ENCODE data around the gene ATP6V0D1.

ATP6V0D1 gene

GRCh38 chr16:67389911-67390815 lies 90.8 kb downstream of the ATP6V0D1 start:
- Mint-ChIP-seq H3K27ac (peak overlapping the region in 1 of 3 experiments; percentile 59), H3K4me3 (peak overlapping the region; percentile 42 to 54 (median 45)), H3K4me1 (peaks cover 23% of the 10 kb centered on the region), H3K9me3 (no peaks in the 10 kb centered on the region), H3K27me3 (ENCODE audit: low read depth) (peaks cover 12% of the 10 kb centered on the region), H3K36me3 (ENCODE audit: low read depth) (no peaks in the 10 kb centered on the region)
- TF ChIP-seq CTCF (IDR thresholded peaks at IDR 0.05; ENCODE audit: unreplicated experiment in 3 of 3): no peak

DNA sequence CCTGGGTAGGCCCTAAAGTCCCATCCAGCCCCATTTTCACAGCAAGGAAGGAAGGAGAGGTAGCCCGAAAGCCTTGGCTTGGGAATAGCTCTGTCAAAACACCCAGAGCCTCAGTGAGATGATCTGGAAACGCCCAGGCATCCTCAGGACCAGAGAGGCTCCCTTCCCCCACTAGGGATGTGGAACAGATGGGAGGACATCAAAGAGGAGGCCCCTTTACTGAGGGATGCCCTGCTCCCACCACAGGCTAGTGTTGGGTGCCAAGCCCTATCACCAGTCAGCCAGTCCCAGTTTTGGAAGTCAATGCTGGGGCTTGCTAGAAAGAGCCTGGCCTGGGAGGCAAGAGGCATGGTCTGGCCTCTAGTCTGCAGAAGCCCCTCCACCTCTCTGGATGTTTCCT lies 92.4 kb downstream of the ATP6V0D1 start:
- Mint-ChIP-seq H3K27ac (peak overlapping the region in 1 of 3 experiments; percentile 30), H3K4me1 (peaks cover 18% of the 10 kb centered on the region), H3K9me3 (no peaks in the 10 kb centered on the region), H3K36me3 (ENCODE audit: low read depth) (no peaks in the 10 kb centered on the region), H3K27me3 (ENCODE audit: low read depth) (peaks cover 8% of the 10 kb centered on the region), H3K4me3 (peak overlapping the region in 2 of 3 experiments; percentile 41 to 61)
- TF ChIP-seq CTCF (IDR thresholded peaks at IDR 0.05; ENCODE audit: unreplicated experiment in 3 of 3): no peak

DNA sequence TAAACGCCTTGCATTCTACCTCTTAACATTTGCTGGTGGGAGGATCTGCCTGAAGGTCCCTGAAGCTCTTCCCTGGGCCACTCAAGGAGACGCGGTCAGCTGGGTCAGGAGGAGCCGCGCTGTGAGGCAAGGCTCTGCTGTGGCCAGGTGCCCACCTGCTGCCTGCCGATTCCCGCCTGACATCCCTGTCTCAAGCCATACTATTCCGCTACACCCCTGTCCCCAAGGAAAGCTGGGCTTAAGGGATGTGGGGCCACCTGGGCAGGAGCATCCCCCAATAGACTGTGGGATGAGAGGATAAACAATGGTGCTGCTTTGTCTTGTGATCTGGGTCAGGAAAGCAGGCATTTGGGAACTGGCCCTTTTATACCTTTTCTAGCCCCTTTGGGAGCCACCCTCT lies 92.8 kb downstream of the ATP6V0D1 start:
- peak overlapping the region in 2 of 3 experiments; percentile 30 to 35 for H3K27ac Mint-ChIP-seq
- peaks cover 8% of the 10 kb centered on the region for H3K27me3 Mint-ChIP-seq (ENCODE audit: low read depth)
- no peaks in the 10 kb centered on the region for H3K9me3 Mint-ChIP-seq

More for the DNA sequence above, 92.8 kb downstream of the ATP6V0D1 start:
- TF ChIP-seq CTCF (IDR thresholded peaks at IDR 0.05; ENCODE audit: unreplicated experiment in 3 of 3): no peak
- no peak overlapping the region for H3K4me3 Mint-ChIP-seq
- peaks cover 18% of the 10 kb centered on the region for H3K4me1 Mint-ChIP-seq
- no peaks in the 10 kb centered on the region for H3K36me3 Mint-ChIP-seq (ENCODE audit: low read depth)
